HUES6 (cell line): ENCODE results near the gene SORCS1.

Source experiments
- H3K27ac ChIP-seq: 2 replicates; pipeline ENCODE4 v1.7.0; 2013; ENCODE audit warnings: low read depth, mild to moderate bottlenecking, low read length, inconsistent platforms
- H3K27me3 ChIP-seq: 2 replicates; pipeline ENCODE4 v1.6.1; 2013; ENCODE audit warnings: low read length; ENCODE audit not compliant: control insufficient read depth, insufficient read depth
- H3K36me3 ChIP-seq: 2 replicates; pipeline ENCODE4 v1.6.1; 2013; ENCODE audit warnings: low read length; ENCODE audit not compliant: control insufficient read depth, insufficient read depth
- H3K4me1 ChIP-seq: 2 replicates; pipeline ENCODE4 v1.6.1; 2013; ENCODE audit warnings: low read length; ENCODE audit not compliant: control insufficient read depth, insufficient read depth
- H3K4me3 ChIP-seq: 2 replicates; pipeline ENCODE4 v1.5.1; 2013; ENCODE audit warnings: low read depth, low read length
- H3K9ac ChIP-seq: one replicate; pipeline ENCODE4 v1.6.1; 2013; ENCODE audit warnings: mild to moderate bottlenecking, low read length
- H3K9me3 ChIP-seq: 2 replicates; pipeline ENCODE4 v1.6.1; 2013; ENCODE audit warnings: low read depth, low read length; ENCODE audit not compliant: control insufficient read depth, insufficient read depth

SORCS1 gene

GRCh38 chr10:107013258-107014006, 151.1 kb downstream of the SORCS1 start:
- H3K9me3 ChIP-seq: 0 out of 2 replicates have a peak, but pooled peaks cover 4% of the 10 kb centered on the region
- no peaks in the 10 kb centered on the region for H3K36me3 ChIP-seq
- H3K27me3 ChIP-seq: no peaks in the 10 kb centered on the region
- peaks cover 5% of the 10 kb centered on the region for H3K4me1 ChIP-seq
- no peak overlapping the region for H3K9ac ChIP-seq
- no peak overlapping the region for H3K27ac ChIP-seq
- no peak overlapping the region for H3K4me3 ChIP-seq

GRCh38 chr10:107011992-107012391, 152.5 kb downstream of the SORCS1 start:
- H3K4me1 ChIP-seq: peaks cover 5% of the 10 kb centered on the region
- no peak overlapping the region for H3K27ac ChIP-seq
- no peaks in the 10 kb centered on the region for H3K27me3 ChIP-seq
- no peak overlapping the region for H3K9ac ChIP-seq
- 0 out of 2 replicates have a peak, but pooled peaks cover 3% of the 10 kb centered on the region for H3K9me3 ChIP-seq
- no peaks in the 10 kb centered on the region for H3K36me3 ChIP-seq
- H3K4me3 ChIP-seq: no peak overlapping the region

- Histone ChIP-seq H3K4me3 (no peak overlapping the region), H3K36me3 (no peaks in the 10 kb centered on the region), H3K27me3 (no peaks in the 10 kb centered on the region), H3K4me1 (peaks cover 5% of the 10 kb centered on the region), H3K9ac (no peak overlapping the region), H3K9me3 (no peaks in the 10 kb centered on the region), H3K27ac (no peak overlapping the region)
Observed at GRCh38 chr10:107011105-107011504, 153.4 kb downstream of the SORCS1 start.

- no peak overlapping the region for H3K4me3 ChIP-seq
- no peaks in the 10 kb centered on the region for H3K36me3 ChIP-seq
- no peak overlapping the region for H3K27ac ChIP-seq
- no peaks in the 10 kb centered on the region for H3K27me3 ChIP-seq
- no peak overlapping the region for H3K9ac ChIP-seq
- H3K4me1 ChIP-seq: peaks cover 5% of the 10 kb centered on the region
- no peaks in the 10 kb centered on the region for H3K9me3 ChIP-seq
Observed at GRCh38 chr10:107010531-107010930, 154.0 kb downstream of the SORCS1 start.

DNA sequence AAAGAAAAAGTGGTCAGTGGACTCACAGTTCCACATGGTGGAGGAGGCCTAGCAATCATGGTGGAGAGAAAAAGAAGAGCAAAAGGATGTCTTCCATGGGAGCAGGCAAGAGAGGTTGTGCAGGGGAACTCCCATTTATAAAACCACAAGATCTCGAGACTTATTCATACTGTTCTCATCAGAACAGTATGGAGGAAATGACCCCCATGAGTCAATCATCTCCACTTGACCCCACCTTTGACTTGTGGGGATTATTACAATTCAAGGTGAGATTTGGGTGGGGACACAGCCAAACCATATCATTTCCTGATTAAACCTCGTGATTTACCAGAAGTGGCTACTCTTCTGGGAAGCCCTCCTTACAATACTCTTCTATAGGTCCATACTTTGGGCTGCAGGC, 160.1 kb downstream of the SORCS1 start:
- no peak overlapping the region for H3K4me3 ChIP-seq
- no peaks in the 10 kb centered on the region for H3K36me3 ChIP-seq
- no peaks in the 10 kb centered on the region for H3K27me3 ChIP-seq
- H3K9ac ChIP-seq: no peak overlapping the region
- no peaks in the 10 kb centered on the region for H3K9me3 ChIP-seq
- no peaks in the 10 kb centered on the region for H3K4me1 ChIP-seq
- no peak overlapping the region for H3K27ac ChIP-seq

GRCh38 chr10:107002068-107002467, 162.4 kb downstream of the SORCS1 start:
- Histone ChIP-seq H3K4me3 (no peak overlapping the region), H3K27me3 (no peaks in the 10 kb centered on the region), H3K4me1 (no peaks in the 10 kb centered on the region), H3K36me3 (no peaks in the 10 kb centered on the region), H3K9me3 (no peaks in the 10 kb centered on the region), H3K9ac (no peak overlapping the region), H3K27ac (no peak overlapping the region)

DNA sequence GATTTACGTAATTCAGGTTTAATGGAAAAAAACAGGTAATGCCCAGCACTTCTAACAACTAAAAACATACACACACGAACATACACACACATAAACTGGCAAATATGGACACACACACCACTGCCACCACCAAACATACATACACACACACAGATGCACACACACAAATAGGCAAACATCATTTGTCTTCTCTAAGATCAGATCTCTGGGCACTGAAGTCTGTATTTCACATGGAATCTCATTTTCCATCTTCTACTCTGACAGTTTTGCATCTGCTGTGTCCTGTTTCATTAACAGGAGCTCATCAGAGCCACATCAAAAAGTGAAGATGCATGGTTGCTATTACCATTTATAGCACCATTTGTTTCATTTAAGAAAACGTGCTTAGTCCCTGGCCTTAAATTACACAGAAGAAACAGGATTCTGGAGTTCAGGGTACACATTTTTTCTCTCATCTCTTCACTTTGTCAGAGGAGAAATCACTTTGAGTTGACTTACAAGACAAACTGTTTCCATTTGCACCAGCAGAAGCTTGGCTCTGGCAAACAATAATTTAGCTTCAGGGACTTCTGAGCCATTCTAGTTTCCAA, 165.3 kb downstream of the SORCS1 start:
- Histone ChIP-seq H3K9ac (no peak overlapping the region), H3K4me3 (no peak overlapping the region), H3K36me3 (no peaks in the 10 kb centered on the region), H3K9me3 (no peaks in the 10 kb centered on the region), H3K4me1 (no peaks in the 10 kb centered on the region), H3K27me3 (no peaks in the 10 kb centered on the region), H3K27ac (no peak overlapping the region)

GRCh38 chr10:106997721-106998120, 166.8 kb downstream of the SORCS1 start:
- Histone ChIP-seq H3K9me3 (no peaks in the 10 kb centered on the region), H3K9ac (no peak overlapping the region), H3K4me1 (no peaks in the 10 kb centered on the region), H3K4me3 (no peak overlapping the region), H3K36me3 (no peaks in the 10 kb centered on the region), H3K27me3 (no peaks in the 10 kb centered on the region), H3K27ac (no peak overlapping the region)

DNA sequence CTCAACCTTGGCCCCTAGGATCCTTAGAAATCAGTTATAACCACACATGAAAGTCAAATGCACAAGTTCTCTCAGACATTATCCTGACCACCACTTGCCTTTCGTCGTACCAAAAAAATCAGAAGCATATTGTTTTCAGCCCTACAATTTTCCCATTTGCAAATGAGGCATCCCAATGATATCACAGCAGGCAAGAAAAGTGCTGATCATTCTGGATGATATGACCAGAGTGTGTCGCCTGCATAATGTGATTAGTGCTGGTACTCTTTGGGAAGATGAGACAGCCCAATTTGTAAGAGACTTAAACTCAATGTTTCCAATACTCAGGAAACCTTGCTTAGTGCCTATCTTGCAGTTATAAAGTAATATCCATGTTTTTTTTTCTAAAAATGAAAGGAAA, 168.0 kb downstream of the SORCS1 start:
- Histone ChIP-seq H3K36me3 (no peaks in the 10 kb centered on the region), H3K27me3 (no peaks in the 10 kb centered on the region), H3K9ac (no peak overlapping the region), H3K9me3 (no peaks in the 10 kb centered on the region), H3K27ac (no peak overlapping the region), H3K4me1 (no peaks in the 10 kb centered on the region), H3K4me3 (no peak overlapping the region)

GRCh38 chr10:106992055-106992454, 172.5 kb downstream of the SORCS1 start:
- no peaks in the 10 kb centered on the region for H3K4me1 ChIP-seq
- H3K36me3 ChIP-seq: no peaks in the 10 kb centered on the region
- H3K27ac ChIP-seq: no peak overlapping the region
- no peak overlapping the region for H3K4me3 ChIP-seq
- no peaks in the 10 kb centered on the region for H3K27me3 ChIP-seq
- H3K9ac ChIP-seq: no peak overlapping the region
- H3K9me3 ChIP-seq: no peaks in the 10 kb centered on the region

GRCh38 chr10:106991091-106991490, 173.4 kb downstream of the SORCS1 start:
- H3K27ac ChIP-seq: no peak overlapping the region
- H3K36me3 ChIP-seq: no peaks in the 10 kb centered on the region
- no peak overlapping the region for H3K9ac ChIP-seq
- no peaks in the 10 kb centered on the region for H3K4me1 ChIP-seq
- H3K4me3 ChIP-seq: no peak overlapping the region
- H3K27me3 ChIP-seq: no peaks in the 10 kb centered on the region
- no peaks in the 10 kb centered on the region for H3K9me3 ChIP-seq
